Suprapubic skin (tissue), 4 donors: ENCODE results near the gene MTAP.

ENCODE experiments used
- CTCF ChIP-seq, 2 donors: fragments of 200-600 bp in 1 of 2; fragments of 450-650 bp in 1 of 2; sonication (generic) in 1 of 2; IDR thresholded peaks; one replicate each; pipeline ENCODE4 v1.5.1; 2016 to 2019; ENCODE audit warnings: antibody characterized with exemption in 2 of 2, mild to moderate bottlenecking in 1 of 2, moderate library complexity in 1 of 2
- POLR2A ChIP-seq, 2 donors: fragments of 450-650 bp; IDR thresholded peaks; one replicate each; pipeline ENCODE4 v1.6.1; 2017; ENCODE audit warnings: antibody characterized with exemption in 2 of 2, mild to moderate bottlenecking in 2 of 2, moderate library complexity in 2 of 2
- POLR2AphosphoS5 ChIP-seq, 3 donors: sonication (generic); formaldehyde crosslinking; IDR thresholded peaks; one replicate each; pipeline ENCODE4 v1.6.1; 2017; ENCODE audit warnings: antibody characterized with exemption in 3 of 3

GRCh38 chr9:21835121-21835520 is 32.7 kb downstream of the MTAP start:
- TF ChIP-seq POLR2A (IDR thresholded peaks at IDR 0.05) (no peak), CTCF (IDR thresholded peaks at IDR 0.05) (no peak), POLR2AphosphoS5 (IDR thresholded peaks at IDR 0.05) (no peak)
